HG02943 (cell line): ENCODE measurements around the gene ARAF.

Source experiments
- ATAC-seq: cut with Tn5 transposase; IDR thresholded peaks from one replicate; pipeline ENCODE4 v1.9.1; 2021; ENCODE audit warnings: mild to moderate bottlenecking, low read depth, moderate library complexity; ENCODE audit not compliant: unreplicated experiment

ARAF gene

GRCh38 chrX:47618923-47619485 lies 58.0 kb downstream of the ARAF start:
- no peak for ATAC-seq

GRCh38 chrX:47619486-47620302 lies 58.7 kb downstream of the ARAF start, which contains the start of gene SYN1:
Gene SYN1, minus strand, starts transcription at chrX:47619857. Its CDS starts 129 bp downstream, at chrX:47619728.
- peak; percentile 61 for ATAC-seq

- no peak for ATAC-seq
These were observed 59.3 kb downstream of the ARAF start for GRCh38 chrX:47620303-47620685.
